HepG2 (cell line): ENCODE results near the gene MED1. TPM values are rescaled to one million over a fixed set of nuclear protein-coding genes. Genes with fewer than 3 reads are reported as not detected.

Experiments
- CBX1 ChIP-seq: IDR thresholded peaks from one replicate; pipeline ENCODE4 v1.6.1; 2016; ENCODE audit warnings: antibody characterized with exemption, low read depth
- CENPT ChIP-seq: sonication (generic); formaldehyde crosslinking; IDR thresholded peaks from 2 replicates; pipeline ENCODE4 v1.8.0; 2022; ENCODE audit warnings: low read depth, mild to moderate bottlenecking, moderate library complexity, missing genetic modification reagents
- DNMT1 ChIP-seq: sonication (generic); formaldehyde crosslinking; IDR thresholded peaks from 2 replicates; pipeline ENCODE4 v1.5.1; 2020; ENCODE audit warnings: mild to moderate bottlenecking, missing genetic modification reagents
- EHMT2 ChIP-seq: fragments of 200-600 bp; sonication (generic); IDR thresholded peaks from 2 replicates; pipeline ENCODE4 v1.7.0; 2017; ENCODE audit warnings: antibody characterized with exemption, low read depth, low read length, borderline replicate concordance
- ETV6 ChIP-seq: sonication (generic); formaldehyde crosslinking; conservative IDR thresholded peaks from 2 replicates; pipeline ENCODE4 v1.4.0; 2020; ENCODE audit warnings: missing genetic modification reagents
- KLF12 ChIP-seq: sonication (generic); formaldehyde crosslinking; IDR thresholded peaks from 2 replicates; pipeline ENCODE4 v1.4.0; 2020; ENCODE audit warnings: missing genetic modification reagents, borderline replicate concordance
- PITX1 ChIP-seq: sonication (generic); formaldehyde crosslinking; IDR thresholded peaks from 2 replicates; pipeline ENCODE4 v1.5.1; 2020; ENCODE audit warnings: mild to moderate bottlenecking, missing genetic modification reagents
- RARA ChIP-seq: IDR thresholded peaks from 2 replicates; pipeline ENCODE4 v1.6.1; 2016; ENCODE audit warnings: missing genetic modification reagents, missing compliant biosample characterization
- SRF ChIP-seq: IDR thresholded peaks from 2 replicates; pipeline ENCODE4 v1.6.1; 2011; ENCODE audit warnings: mild to moderate bottlenecking, low read depth, low read length, moderate library complexity
- TFE3 ChIP-seq: IDR thresholded peaks from 2 replicates; pipeline ENCODE4 v1.6.1; 2016
- ZBTB10 ChIP-seq: sonication (generic); formaldehyde crosslinking; IDR thresholded peaks from 2 replicates; pipeline ENCODE4 v1.4.0; 2020; ENCODE audit warnings: missing genetic modification reagents, borderline replicate concordance
- ZKSCAN5 ChIP-seq: sonication (generic); formaldehyde crosslinking; IDR thresholded peaks from 2 replicates; pipeline ENCODE4 v1.5.1; 2020; ENCODE audit warnings: mild to moderate bottlenecking, missing genetic modification reagents
- ZNF12 ChIP-seq: sonication (generic); formaldehyde crosslinking; IDR thresholded peaks from 2 replicates; pipeline ENCODE4 v1.5.0; 2020; ENCODE audit warnings: missing genetic modification reagents
- ZNF207 ChIP-seq: fragments of 450-650 bp; IDR thresholded peaks from 2 replicates; pipeline ENCODE4 v1.6.1; 2016; ENCODE audit warnings: antibody characterized with exemption, borderline replicate concordance
- ZNF333 ChIP-seq: sonication (generic); formaldehyde crosslinking; IDR thresholded peaks from 2 replicates; pipeline ENCODE4 v1.4.0; 2020; ENCODE audit warnings: mild to moderate bottlenecking, missing genetic modification reagents, borderline replicate concordance
- ZNF362 ChIP-seq: sonication (generic); formaldehyde crosslinking; IDR thresholded peaks from 2 replicates; pipeline ENCODE4 v1.4.0; 2020; ENCODE audit warnings: missing genetic modification reagents, mild to moderate bottlenecking, borderline replicate concordance
- ZNF530 ChIP-seq: sonication (generic); formaldehyde crosslinking; IDR thresholded peaks from 2 replicates; pipeline ENCODE4 v1.5.0; 2020; ENCODE audit warnings: low read depth, mild to moderate bottlenecking, missing genetic modification reagents
- ZNF572 ChIP-seq: sonication (generic); formaldehyde crosslinking; IDR thresholded peaks from 2 replicates; pipeline ENCODE4 v1.5.1; 2020; ENCODE audit warnings: mild to moderate bottlenecking, missing genetic modification reagents
- ZNF577 ChIP-seq: sonication (generic); formaldehyde crosslinking; IDR thresholded peaks from 2 replicates; pipeline ENCODE4 v1.4.0; 2020; ENCODE audit warnings: mild to moderate bottlenecking, low read depth, missing genetic modification reagents, borderline replicate concordance
- ZNF629 ChIP-seq: sonication (generic); formaldehyde crosslinking; conservative IDR thresholded peaks from 2 replicates; pipeline ENCODE4 v1.5.0; 2020; ENCODE audit warnings: missing genetic modification reagents
- polyA plus RNA-seq, 8 experiments: library from polyadenylated mRNA; depleted of rRNA in 3 of 8; stranded (reverse) in 7 of 8; unstranded in 1 of 8; fragments of >200 nt; fragmentation: Illumina TruSeq in 4 of 8; extraction: Trizol in 4 of 8; gene quantifications; 2 replicates each; pipeline versions ENCODE4 v1.2.1 to v1.2.3, GENCODE V29; 2011 to 2016; ENCODE audit warnings: low read depth in 4 of 8, missing spikeins in 1 of 8, mixed read lengths in 1 of 8; ENCODE audit not compliant: insufficient read depth in 1 of 8
- total RNA-seq, 5 experiments: library from RNA; depleted of rRNA; stranded (reverse); fragments of >200 nt; fragmentation: Illumina TruSeq; extraction: Trizol; gene quantifications; 2 replicates each; pipeline ENCODE4 v1.2.3, GENCODE V29; 2016; ENCODE audit warnings: low read depth in 1 of 5
- TF ChIP-seq, protein P1 (sequence below): sonication (generic); formaldehyde crosslinking; IDR thresholded peaks from 2 replicates; pipeline ENCODE4 v1.8.0; 2022; ENCODE audit warnings: mild to moderate bottlenecking, missing genetic modification reagents
- TF ChIP-seq, protein P2 (sequence below): sonication (generic); formaldehyde crosslinking; IDR thresholded peaks from 2 replicates; pipeline ENCODE4 v1.5.1; 2020; ENCODE audit warnings: missing genetic modification reagents, mild to moderate bottlenecking, borderline replicate concordance

Gene MED1
- total and polyA plus RNA-seq, 2 of the 13 experiments (the other 11 are each of a cell fraction or from before 2014, with no cell fraction given), result 37.5 to 40.1 TPM

DNA sequence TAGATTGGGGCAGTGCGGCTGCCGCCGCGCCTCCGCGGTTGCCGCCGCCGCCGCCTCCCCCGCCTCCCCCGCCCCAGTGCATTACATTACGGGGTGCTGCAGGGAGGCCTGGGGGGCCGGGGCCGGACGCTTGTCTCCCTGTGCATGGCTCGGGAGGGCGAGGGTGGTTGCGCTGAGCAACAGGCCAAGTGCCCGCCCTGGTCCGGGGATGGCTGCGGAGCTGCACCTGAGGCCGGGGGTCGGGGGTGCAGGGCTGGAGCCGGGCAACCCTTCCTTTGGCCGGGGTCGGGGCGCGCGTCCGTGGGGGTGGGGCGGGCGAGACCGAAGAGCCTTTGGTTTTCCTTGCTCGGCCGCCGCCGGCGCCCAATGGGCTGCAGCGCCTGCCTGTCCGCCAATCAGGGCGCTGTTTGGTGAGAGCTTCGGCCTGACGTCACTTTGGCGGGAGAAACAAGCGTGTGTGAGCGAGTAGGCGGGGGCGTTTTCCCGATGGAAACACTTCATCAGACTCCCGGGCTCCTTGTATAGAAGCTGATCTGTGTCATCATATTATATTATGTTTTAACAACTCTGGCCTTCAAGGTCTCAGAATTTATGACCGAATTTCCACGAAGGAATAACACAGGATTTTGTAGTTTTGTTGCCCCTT is 48.7 kb downstream of the MED1 start (continued):
- TF ChIP-seq ZNF572, result no peak
- TF ChIP-seq, protein P1, sequence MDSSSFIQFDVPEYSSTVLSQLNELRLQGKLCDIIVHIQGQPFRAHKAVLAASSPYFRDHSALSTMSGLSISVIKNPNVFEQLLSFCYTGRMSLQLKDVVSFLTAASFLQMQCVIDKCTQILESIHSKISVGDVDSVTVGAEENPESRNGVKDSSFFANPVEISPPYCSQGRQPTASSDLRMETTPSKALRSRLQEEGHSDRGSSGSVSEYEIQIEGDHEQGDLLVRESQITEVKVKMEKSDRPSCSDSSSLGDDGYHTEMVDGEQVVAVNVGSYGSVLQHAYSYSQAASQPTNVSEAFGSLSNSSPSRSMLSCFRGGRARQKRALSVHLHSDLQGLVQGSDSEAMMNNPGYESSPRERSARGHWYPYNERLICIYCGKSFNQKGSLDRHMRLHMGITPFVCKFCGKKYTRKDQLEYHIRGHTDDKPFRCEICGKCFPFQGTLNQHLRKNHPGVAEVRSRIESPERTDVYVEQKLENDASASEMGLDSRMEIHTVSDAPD (CRISPR knock-in tag), result no peak
- no peak for TF ChIP-seq CENPT (CRISPR knock-in tag)
- no peak for TF ChIP-seq ETV6 (CRISPR knock-in tag)
- TF ChIP-seq ZNF577, result no peak
- no peak for TF ChIP-seq ZNF207
- TF ChIP-seq DNMT1 (CRISPR knock-in tag), result no peak
- TF ChIP-seq EHMT2, result no peak
- no peak for TF ChIP-seq ZNF362
- no peak for TF ChIP-seq ZNF629
- TF ChIP-seq ZNF12 (CRISPR knock-in tag), result no peak
- TF ChIP-seq PITX1 (CRISPR knock-in tag), result no peak
- TF ChIP-seq RARA (CRISPR knock-in tag), result no peak
- no peak for TF ChIP-seq ZKSCAN5
- TF ChIP-seq ZNF530, result no peak
- TF ChIP-seq, protein P2, sequence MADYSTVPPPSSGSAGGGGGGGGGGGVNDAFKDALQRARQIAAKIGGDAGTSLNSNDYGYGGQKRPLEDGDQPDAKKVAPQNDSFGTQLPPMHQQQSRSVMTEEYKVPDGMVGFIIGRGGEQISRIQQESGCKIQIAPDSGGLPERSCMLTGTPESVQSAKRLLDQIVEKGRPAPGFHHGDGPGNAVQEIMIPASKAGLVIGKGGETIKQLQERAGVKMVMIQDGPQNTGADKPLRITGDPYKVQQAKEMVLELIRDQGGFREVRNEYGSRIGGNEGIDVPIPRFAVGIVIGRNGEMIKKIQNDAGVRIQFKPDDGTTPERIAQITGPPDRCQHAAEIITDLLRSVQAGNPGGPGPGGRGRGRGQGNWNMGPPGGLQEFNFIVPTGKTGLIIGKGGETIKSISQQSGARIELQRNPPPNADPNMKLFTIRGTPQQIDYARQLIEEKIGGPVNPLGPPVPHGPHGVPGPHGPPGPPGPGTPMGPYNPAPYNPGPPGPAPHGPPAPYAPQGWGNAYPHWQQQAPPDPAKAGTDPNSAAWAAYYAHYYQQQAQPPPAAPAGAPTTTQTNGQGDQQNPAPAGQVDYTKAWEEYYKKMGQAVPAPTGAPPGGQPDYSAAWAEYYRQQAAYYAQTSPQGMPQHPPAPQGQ, result no peak
- no peak for TF ChIP-seq ZNF333 (CRISPR knock-in tag)
- TF ChIP-seq KLF12 (CRISPR knock-in tag), result no peak
- no peak for TF ChIP-seq ZBTB10 (CRISPR knock-in tag)
- peak; percentile 55 for TF ChIP-seq CBX1
- TF ChIP-seq SRF, result no peak
- no peak for TF ChIP-seq TFE3 (CRISPR knock-in tag)
